Small intestine (tissue), 7 donors: ENCODE measurements around the gene CCL16. TPM values are rescaled to one million over a fixed set of nuclear protein-coding genes. Genes with fewer than 3 reads are reported as not detected.
A peak's percentile ranks its signal among the peaks of the same experiment; 100 is the strongest.

Experiments used
- DNase-seq, 2 donors: peaks; one replicate each; pipeline versions ENCODE4 v3.0.0 to v3.0.0-alpha.2; 2013
- FAIRE-seq: peaks from 2 replicates; lab custom pipeline; 2012; peaks lifted over from hg19 to GRCh38; lab: Jason Lieb, UNC
- H3K27ac ChIP-seq, 3 donors: one replicate each; pipeline ENCODE4 v1.5.1; 2013; ENCODE audit warnings: low read length in 2 of 3, mild to moderate bottlenecking in 2 of 3, control low read depth in 1 of 3, inconsistent platforms in 1 of 3, low read depth in 1 of 3, moderate library complexity in 1 of 3
- H3K27me3 ChIP-seq, 3 donors: one replicate each; pipeline ENCODE4 v1.6.1; 2013; ENCODE audit warnings: low read length in 3 of 3, inconsistent platforms in 1 of 3; ENCODE audit not compliant: control insufficient read depth in 3 of 3, insufficient read depth in 3 of 3
- H3K36me3 ChIP-seq, 3 donors: one replicate each; pipeline ENCODE4 v1.6.1; 2013; ENCODE audit warnings: low read length in 3 of 3, inconsistent platforms in 1 of 3, low read depth in 1 of 3, mild to moderate bottlenecking in 1 of 3, moderate library complexity in 1 of 3; ENCODE audit not compliant: control insufficient read depth in 3 of 3, insufficient read depth in 2 of 3
- H3K4me1 ChIP-seq, 3 donors: one replicate each; pipeline ENCODE4 v1.6.1; 2013; ENCODE audit warnings: low read length in 2 of 3, inconsistent platforms in 1 of 3, low read depth in 1 of 3, mild to moderate bottlenecking in 1 of 3, moderate library complexity in 1 of 3; ENCODE audit not compliant: control insufficient read depth in 3 of 3, insufficient read depth in 2 of 3
- H3K4me3 ChIP-seq, 3 donors: one replicate each; pipeline ENCODE4 v1.5.1; 2013; ENCODE audit warnings: low read length in 3 of 3, control low read depth in 1 of 3, inconsistent platforms in 1 of 3, low read depth in 1 of 3, mild to moderate bottlenecking in 1 of 3, moderate library complexity in 1 of 3
- H3K9me3 ChIP-seq, 2 donors: one replicate each; pipeline ENCODE4 v1.6.1; 2013; ENCODE audit warnings: low read depth in 1 of 2, low read length in 1 of 2; ENCODE audit not compliant: control insufficient read depth in 2 of 2, insufficient read depth in 1 of 2
- WGBS, 3 donors: extraction: QIAGEN DNeasy Blood & Tissue Kit; methylation state at CpG; one replicate each; pipeline ENCODE4 v1.1.7; 2013; 5-methylcytosine and 5-hydroxymethylcytosine counted together
- polyA plus RNA-seq, 4 donors: library from polyadenylated mRNA; stranded (reverse) in 3 of 4; unstranded in 1 of 4; fragments of 200-250 nt in 3 of 4; fragments of 120-200 nt in 1 of 4; gene quantifications; one replicate each; pipeline versions ENCODE4 v1.2.1 to v1.2.3, GENCODE V29; 2013
- donor health status: healthy with polysubstance abuse.
- donor health status: control.
- donor health status: control.
- donor health status: Bipolar disorder and iron deficiency.
- donor health status: healthy.

The CCL16 gene
- polyA plus RNA-seq, 4 donors: 0.19 to 0.21 TPM; not detected in 2

DNA sequence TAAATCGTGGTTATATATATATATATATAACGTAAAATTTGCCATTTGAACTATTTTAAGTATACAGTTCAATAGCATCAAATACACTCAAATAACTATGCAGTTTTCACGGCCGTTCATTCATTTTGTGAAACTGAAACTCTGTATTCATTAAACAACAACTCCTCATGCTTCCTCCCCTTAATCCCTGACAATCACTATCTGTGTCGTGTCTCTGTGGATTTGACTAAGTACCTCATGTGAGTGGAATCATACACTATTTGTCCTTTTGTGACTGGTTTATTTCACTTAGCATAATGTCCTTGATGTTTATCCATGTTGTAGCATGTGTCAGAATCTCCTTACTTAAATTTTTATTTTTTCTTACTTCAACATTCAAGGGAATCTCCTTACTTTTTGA is 33.6 kb upstream of the CCL16 start:
- Histone ChIP-seq H3K36me3 (peaks cover 0 to 20% (median 0%) of the 10 kb centered on the region in 3 donors), H3K27ac (no peak overlapping the region), H3K27me3 (no peaks in the 10 kb centered on the region), H3K9me3 (peaks cover 0 to 14% of the 10 kb centered on the region in 2 donors), H3K4me1 (no peaks in the 10 kb centered on the region), H3K4me3 (no peak overlapping the region)
- WGBS, 3 donors: 67 to 83% (median 79%) methylated on average over 5 of the region's 5 CpGs
- DNase-seq (no peak), FAIRE-seq (no peak)

DNA sequence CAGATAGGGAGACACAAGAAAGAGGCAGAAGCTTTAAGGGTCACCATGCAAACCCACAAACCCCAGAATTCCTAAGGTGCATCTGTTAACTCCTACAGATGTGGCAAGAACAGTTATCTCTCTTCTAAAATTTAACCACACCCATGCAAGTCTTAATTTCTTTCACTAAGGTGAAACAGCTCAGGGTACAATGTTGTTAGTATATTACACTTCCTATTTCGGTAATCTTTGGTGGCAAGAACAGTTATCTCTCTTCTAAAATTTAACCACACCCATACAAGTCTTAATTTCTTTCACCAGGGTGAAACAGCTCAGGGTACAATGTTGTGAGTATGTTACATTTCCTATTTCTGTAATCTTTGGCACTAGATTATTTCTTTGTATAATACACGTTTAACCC is 29.9 kb upstream of the CCL16 start:
- Histone ChIP-seq H3K9me3 (peaks cover 0 to 38% of the 10 kb centered on the region in 2 donors), H3K27ac (no peak overlapping the region), H3K4me1 (no peaks in the 10 kb centered on the region), H3K27me3 (peaks cover 0 to 3% (median 0%) of the 10 kb centered on the region in 3 donors), H3K36me3 (peaks cover 0 to 20% (median 0%) of the 10 kb centered on the region in 3 donors), H3K4me3 (no peak overlapping the region)
- WGBS, 3 donors: 77 to 83% (median 81%) methylated on average over 2 of the region's 2 CpGs
- DNase-seq (no peak), FAIRE-seq (no peak)

DNA sequence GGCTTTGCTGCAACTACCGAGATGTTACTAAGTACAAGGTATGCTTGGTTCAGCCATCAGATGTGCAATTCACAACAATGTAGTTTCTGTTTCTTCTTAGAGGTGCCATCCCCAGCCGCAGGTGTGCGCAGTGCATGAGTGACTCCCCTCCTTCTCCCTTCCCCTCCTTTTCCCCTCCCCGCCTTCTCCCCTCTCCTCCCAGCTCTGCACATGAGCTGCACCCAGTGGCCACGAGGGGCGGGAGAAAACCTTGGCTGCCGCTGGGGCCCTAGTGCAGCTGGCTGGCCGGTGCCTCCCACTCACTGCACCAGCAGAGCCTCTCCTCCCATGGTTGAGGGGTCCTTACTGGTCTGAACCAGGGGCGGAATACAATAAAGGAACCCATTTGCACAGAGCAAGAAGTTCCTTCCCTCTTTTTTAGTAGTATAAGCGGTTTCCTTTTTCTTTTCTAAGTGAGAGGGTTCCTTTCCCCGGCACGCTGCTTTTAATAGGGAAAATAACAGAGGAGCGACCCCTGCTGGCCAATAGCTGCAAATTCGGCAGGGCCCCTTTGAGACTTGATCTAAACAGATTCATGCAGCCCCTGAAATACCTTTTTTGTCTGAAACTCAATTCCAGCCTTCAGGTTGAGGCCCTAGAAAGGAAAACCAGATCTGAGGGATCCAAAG is 27.8 kb upstream of the CCL16 start:
- H3K4me1 ChIP-seq: peaks cover 0 to 4% (median 3%) of the 10 kb centered on the region in 3 donors
- peaks cover 0 to 3% (median 0%) of the 10 kb centered on the region in 3 donors for H3K27me3 ChIP-seq
- no peak overlapping the region for H3K4me3 ChIP-seq
- FAIRE-seq: no peak
- 82 to 87% (median 87%) methylated on average over 14 of the region's 14 CpGs for WGBS, 3 donors
- no peak for DNase-seq
- H3K27ac ChIP-seq: no peak overlapping the region
- H3K36me3 ChIP-seq: peaks cover 0 to 20% (median 0%) of the 10 kb centered on the region in 3 donors
- H3K9me3 ChIP-seq: peaks cover 0 to 38% of the 10 kb centered on the region in 2 donors

DNA sequence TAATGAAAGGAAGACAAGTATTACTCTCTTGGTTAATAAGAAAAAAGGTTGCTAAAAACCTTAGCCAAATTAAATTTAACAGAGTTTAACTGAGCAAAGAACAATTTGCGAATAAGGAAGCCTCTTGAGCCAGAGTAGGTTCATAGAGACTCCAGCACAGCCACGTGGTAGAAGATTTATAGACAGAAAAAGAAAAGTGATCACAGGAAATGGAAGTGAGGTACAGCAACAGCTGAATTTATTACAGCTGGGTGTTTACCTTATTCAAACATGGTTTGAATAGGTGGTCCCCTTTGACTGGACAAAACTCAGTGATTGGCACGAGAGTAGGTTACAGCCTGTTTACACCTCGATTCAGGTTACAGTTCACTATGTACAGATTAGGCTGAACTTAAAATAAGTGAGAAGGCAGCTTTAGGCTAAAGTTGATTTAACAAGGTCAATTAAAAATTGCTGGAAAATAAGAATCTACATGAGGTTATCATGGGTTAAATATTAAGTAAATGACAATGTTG is 23.4 kb upstream of the CCL16 start:
- no peak overlapping the region for H3K4me3 ChIP-seq
- H3K36me3 ChIP-seq: no peaks in the 10 kb centered on the region
- H3K27me3 ChIP-seq: peaks cover 0 to 3% (median 0%) of the 10 kb centered on the region in 3 donors
- 15 to 33% (median 20%) methylated on average over 4 of the region's 4 CpGs for WGBS, 3 donors
- H3K4me1 ChIP-seq: peaks cover 0 to 22% (median 8%) of the 10 kb centered on the region in 3 donors
- DNase-seq (peak; percentile 27 to 36), FAIRE-seq (no peak)
- peaks cover 0 to 20% of the 10 kb centered on the region in 2 donors for H3K9me3 ChIP-seq
- H3K27ac ChIP-seq: peak overlapping the region in 1 of 3 donors; percentile 20

DNA sequence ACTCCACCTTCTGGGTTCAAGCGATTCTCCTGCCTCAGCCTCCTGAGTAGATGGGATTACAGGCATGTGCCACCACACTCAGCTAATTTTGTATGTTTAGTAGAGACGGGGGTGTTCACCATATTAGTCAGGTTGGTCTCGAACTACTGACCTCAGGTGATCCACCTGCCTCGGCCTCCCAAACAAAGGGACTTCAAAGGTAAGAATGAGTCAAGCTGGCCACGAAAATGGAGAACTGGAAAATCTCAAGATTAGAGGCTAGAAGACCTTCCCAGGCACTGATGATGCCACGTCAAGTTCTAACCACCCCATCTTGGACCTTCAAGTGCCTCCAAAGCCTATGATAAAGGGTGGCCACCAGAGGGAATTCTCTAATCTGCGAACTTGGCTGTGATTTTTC is 21.3 kb upstream of the CCL16 start:
- Histone ChIP-seq H3K27ac (no peak overlapping the region), H3K9me3 (peaks cover 0 to 1% of the 10 kb centered on the region in 2 donors), H3K4me3 (no peak overlapping the region), H3K36me3 (peaks cover 0 to 17% (median 3%) of the 10 kb centered on the region in 3 donors), H3K27me3 (no peaks in the 10 kb centered on the region), H3K4me1 (peaks cover 0 to 26% (median 8%) of the 10 kb centered on the region in 3 donors)
- FAIRE-seq (no peak), DNase-seq (no peak)
- 79 to 80% (median 79%) methylated on average over 7 of the region's 7 CpGs for WGBS, 3 donors

DNA sequence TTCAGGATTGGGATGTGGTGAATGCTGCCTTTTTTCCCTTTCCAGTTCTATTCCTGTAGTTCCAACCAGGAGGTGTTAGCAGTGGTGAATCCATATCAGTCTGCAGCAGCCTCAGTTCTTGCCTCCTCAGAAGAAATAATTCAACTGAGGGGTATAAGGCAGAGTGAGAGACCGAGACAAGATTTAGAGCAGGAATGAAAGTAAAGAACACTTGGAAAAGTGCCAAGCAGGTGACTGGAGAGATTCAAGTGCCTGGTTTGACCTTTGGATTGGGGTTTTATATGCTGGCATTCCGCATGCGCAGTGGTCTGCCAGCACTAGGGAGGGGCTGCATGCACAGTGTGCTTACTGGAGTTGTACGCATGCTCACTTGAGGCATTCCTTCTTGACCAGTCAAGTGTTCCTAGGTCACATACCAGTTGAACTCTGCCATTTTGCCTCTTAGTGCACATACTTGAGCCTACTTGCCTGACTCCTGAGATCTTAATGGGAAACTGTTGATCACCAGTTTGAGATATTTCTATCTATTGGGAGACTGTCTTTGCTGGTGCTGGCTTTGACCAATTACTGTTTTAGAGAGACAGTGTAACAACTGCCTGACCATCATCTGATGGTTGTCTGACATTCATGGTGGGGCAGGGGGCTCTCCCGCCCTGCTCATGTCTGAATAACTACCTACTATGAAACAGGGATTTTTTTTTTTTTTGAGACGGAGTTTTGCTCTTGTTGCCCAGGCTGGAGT is 20.7 kb upstream of the CCL16 start:
- Histone ChIP-seq H3K4me3 (peak overlapping the region in 2 of 3 donors; percentile 35 to 49), H3K36me3 (peaks cover 0 to 18% (median 3%) of the 10 kb centered on the region in 3 donors), H3K4me1 (peaks cover 0 to 26% (median 8%) of the 10 kb centered on the region in 3 donors), H3K27ac (peak overlapping the region; percentile 77 to 94 (median 92)), H3K27me3 (no peaks in the 10 kb centered on the region), H3K9me3 (no peaks in the 10 kb centered on the region)
- peak; percentile 98 to 99 for DNase-seq
- 40 to 66% (median 46%) methylated on average over 6 of the region's 6 CpGs for WGBS, 3 donors
- no peak for FAIRE-seq

DNA sequence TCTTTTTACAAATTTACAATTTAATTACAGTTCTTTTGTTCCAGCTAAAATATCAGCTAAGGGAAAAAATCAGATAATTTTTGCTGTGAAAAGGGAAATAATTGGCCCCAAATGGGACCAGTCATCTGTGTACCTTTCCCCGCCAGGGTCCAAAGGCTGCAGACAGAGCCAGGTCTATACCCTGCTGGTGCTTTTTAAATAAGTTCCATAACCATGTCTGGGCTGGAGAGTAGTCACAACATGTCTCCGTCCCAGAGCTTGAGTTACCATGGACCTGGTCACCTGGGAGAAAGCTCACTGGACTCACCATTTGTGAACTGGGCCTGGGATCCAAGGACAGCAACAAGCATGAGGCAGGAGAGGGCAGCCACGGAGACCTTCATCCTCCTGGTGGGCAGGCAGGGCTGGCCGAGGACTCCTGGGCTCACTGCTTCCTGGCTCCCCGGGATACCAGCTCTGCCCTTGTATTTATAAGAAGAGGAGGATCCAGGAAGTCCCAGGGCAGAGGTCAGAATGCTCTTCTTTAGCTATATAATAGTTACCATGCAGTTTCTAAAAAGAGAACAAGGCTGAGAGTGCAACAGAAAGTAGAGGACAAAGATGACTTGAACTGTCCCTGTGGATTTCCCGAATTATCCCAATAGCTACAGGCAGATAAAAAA is 19.9 kb upstream of the CCL16 start, which contains the start of gene CCL15:
Gene CCL15 (minus strand): TSS at position 444 of the 662 bp plus-strand sequence. CDS start 61 bp downstream, at position 383.
- Histone ChIP-seq H3K4me3 (peak within 1 kb of the TSS in 2 of 3 donors; percentile 35 to 49), H3K27ac (peak within 1 kb of the TSS; percentile 86 to 94 (median 92)), H3K27me3 (no peaks in the 10 kb centered on the region), H3K9me3 (no peaks in the 10 kb centered on the region), H3K4me1 (peaks cover 0 to 26% (median 8%) of the 10 kb centered on the region in 3 donors), H3K36me3 (peaks cover 2 to 23% (median 6%) of the 10 kb centered on the region in 3 donors)
- FAIRE-seq (no peak), DNase-seq (peak; percentile 78 to 79)
- 15 to 52% (median 42%) methylated on average over 6 of the region's 6 CpGs for WGBS, 3 donors

DNA sequence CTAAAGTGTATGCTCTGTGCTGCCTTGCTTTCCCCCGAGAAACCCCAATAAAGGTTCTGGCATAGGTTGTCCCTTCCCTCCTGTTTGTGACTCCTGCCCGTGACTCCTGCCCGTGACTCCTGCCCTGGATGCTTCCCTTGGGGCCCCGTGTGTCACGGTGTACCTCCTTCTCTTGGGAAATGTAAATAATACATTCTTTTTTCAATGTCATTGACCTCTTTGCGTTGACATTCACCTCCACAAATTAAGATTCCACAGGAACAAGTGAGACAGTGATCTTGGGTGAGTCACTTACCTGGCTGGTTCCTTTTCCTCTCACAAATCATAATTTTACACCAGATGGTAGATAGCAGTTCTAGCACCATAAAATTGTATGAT is 19.4 kb upstream of the CCL16 start:
- FAIRE-seq (no peak), DNase-seq (peak; percentile 56 to 73)
- no peaks in the 10 kb centered on the region for H3K27me3 ChIP-seq
- peak overlapping the region; percentile 86 to 94 (median 92) for H3K27ac ChIP-seq
- peaks cover 0 to 26% (median 6%) of the 10 kb centered on the region in 3 donors for H3K4me1 ChIP-seq
- 14 to 59% (median 37%) methylated on average over 6 of the region's 6 CpGs for WGBS, 3 donors
- peak overlapping the region in 2 of 3 donors; percentile 35 to 49 for H3K4me3 ChIP-seq
- no peaks in the 10 kb centered on the region for H3K9me3 ChIP-seq
- H3K36me3 ChIP-seq: peaks cover 2 to 23% (median 6%) of the 10 kb centered on the region in 3 donors
